Hepatocyte (in vitro differentiated cells): Measurements from ENCODE around the gene ZMYND12. TPM values are rescaled to one million over a fixed set of nuclear protein-coding genes. Genes with fewer than 3 reads are reported as not detected.

ENCODE experiments used
- DNase-seq: peaks from one replicate; pipeline ENCODE4 v3.0.0-alpha.2; 2016; ENCODE audit warnings: low spot score
- H2AFZ ChIP-seq: fragments of 200-600 bp; sonication (generic); 2 replicates; pipeline ENCODE4 v1.6.0; 2016; ENCODE audit warnings: antibody characterized with exemption, mild to moderate bottlenecking
- H3K27ac ChIP-seq: fragments of 200-600 bp; sonication (generic); 2 replicates; pipeline ENCODE4 v1.5.1; 2016; ENCODE audit warnings: mild to moderate bottlenecking
- H3K27me3 ChIP-seq: fragments of 200-600 bp; sonication (generic); 2 replicates; pipeline ENCODE4 v1.6.1; 2016
- H3K36me3 ChIP-seq: fragments of 200-600 bp; sonication (generic); replicated peaks from 2 replicates; pipeline ENCODE4 v1.5.1; 2016; ENCODE audit warnings: low read depth; ENCODE audit not compliant: insufficient read depth
- H3K4me1 ChIP-seq: fragments of 200-600 bp; sonication (generic); 2 replicates; pipeline ENCODE4 v1.5.1; 2016; ENCODE audit warnings: mild to moderate bottlenecking, moderate library complexity; ENCODE audit not compliant: insufficient read depth
- H3K4me2 ChIP-seq: fragments of 200-600 bp; sonication (generic); 2 replicates; pipeline ENCODE4 v1.6.0; 2016
- H3K4me3 ChIP-seq: fragments of 200-600 bp; sonication (generic); 2 replicates; pipeline ENCODE4 v1.5.1; 2016; ENCODE audit warnings: mild to moderate bottlenecking
- H3K79me2 ChIP-seq: fragments of 200-600 bp; sonication (generic); 2 replicates; pipeline ENCODE4 v1.6.0; 2017; ENCODE audit warnings: mild to moderate bottlenecking
- H3K9me2 ChIP-seq: fragments of 200-600 bp; sonication (generic); replicated peaks from 2 replicates; pipeline ENCODE4 v1.6.0; 2017; ENCODE audit warnings: mild to moderate bottlenecking; ENCODE audit not compliant: insufficient read depth
- H3K9me3 ChIP-seq: fragments of 200-600 bp; sonication (generic); 2 replicates; pipeline ENCODE4 v1.5.1; 2016; ENCODE audit warnings: low read depth, mild to moderate bottlenecking
- H4K20me1 ChIP-seq: fragments of 200-600 bp; sonication (generic); 2 replicates; pipeline ENCODE4 v1.6.0; 2016; ENCODE audit warnings: mild to moderate bottlenecking; ENCODE audit not compliant: insufficient read depth, poor library complexity, severe bottlenecking
- CTCF ChIP-seq: fragments of 200-600 bp; sonication (generic); IDR thresholded peaks from 2 replicates; pipeline ENCODE4 v1.5.1; 2016; ENCODE audit warnings: antibody characterized with exemption, mild to moderate bottlenecking; ENCODE audit not compliant: poor library complexity
- EZH2 ChIP-seq: fragments of 200-600 bp; sonication (generic); IDR thresholded peaks from 2 replicates; pipeline ENCODE4 v1.6.1; 2016; ENCODE audit warnings: antibody characterized with exemption, mild to moderate bottlenecking, borderline replicate concordance
- EZH2phosphoT487 ChIP-seq: fragments of 200-600 bp; sonication (generic); IDR thresholded peaks from one replicate; pipeline ENCODE4 v1.6.1; 2018; ENCODE audit warnings: antibody characterized with exemption, mild to moderate bottlenecking, low read depth, moderate library complexity; ENCODE audit not compliant: unreplicated experiment, severe bottlenecking
- WGBS: methylation state at CpG from one replicate; pipeline ENCODE4 v1.1.6; 2016; ENCODE audit warnings: low lambda C conversion rate; ENCODE audit errors: missing lambda C conversion rate; 5-methylcytosine and 5-hydroxymethylcytosine counted together
- polyA plus RNA-seq: library from polyadenylated mRNA; unstranded; fragments of >200 nt; fragmentation: Nextera tagmentation; extraction: Ambion mirVana; gene quantifications from 2 replicates; pipeline ENCODE4 v1.2.1, GENCODE V29; 2016
- total RNA-seq: library from RNA; depleted of rRNA; stranded (reverse); fragments of >200 nt; gene quantifications from 2 replicates; pipeline ENCODE4 v1.2.3, GENCODE V29; 2014

ZMYND12 gene
- total and polyA plus RNA-seq, 2 experiments from 2014 or later, result 0.57 to 0.87 TPM

DNA sequence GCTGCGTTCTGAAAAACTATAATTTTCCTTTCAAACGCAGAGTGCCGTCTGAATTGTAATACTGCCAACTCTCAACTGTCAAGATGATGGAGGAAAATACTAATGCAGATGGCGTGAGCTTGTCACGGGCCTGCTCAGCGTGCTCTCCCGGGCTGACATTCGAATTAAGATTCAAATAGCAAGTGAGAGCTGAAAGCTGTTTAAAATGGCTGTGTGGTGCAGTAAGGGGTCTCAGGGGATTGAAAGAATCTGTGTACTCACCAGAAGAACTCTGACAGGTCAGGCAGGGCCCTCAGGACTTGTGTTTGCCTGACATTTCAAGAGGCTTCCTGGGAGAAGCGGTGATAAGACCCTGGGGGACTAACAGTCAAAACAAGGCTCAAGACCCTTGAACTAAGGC lies 33.1 kb downstream of the ZMYND12 start:
- peaks cover 4% of the 10 kb centered on the region for H3K4me1 ChIP-seq
- no peaks in the 10 kb centered on the region for H3K36me3 ChIP-seq
- WGBS, result 80% methylated on average over 9 of the region's 9 CpGs
- H3K79me2 ChIP-seq, result no peaks in the 10 kb centered on the region
- no peak overlapping the region for H3K4me2 ChIP-seq
- H4K20me1 ChIP-seq, result no peaks in the 10 kb centered on the region
- H3K9me3 ChIP-seq, result no peaks in the 10 kb centered on the region
- H3K27me3 ChIP-seq, result no peaks in the 10 kb centered on the region
- H2AFZ ChIP-seq, result no peak overlapping the region
- no peak for DNase-seq
- no peaks in the 10 kb centered on the region for H3K9me2 ChIP-seq
- H3K4me3 ChIP-seq, result no peak overlapping the region
- H3K27ac ChIP-seq, result no peak overlapping the region
- no peak for TF ChIP-seq CTCF
- no peak for TF ChIP-seq EZH2phosphoT487
- no peak for TF ChIP-seq EZH2

DNA sequence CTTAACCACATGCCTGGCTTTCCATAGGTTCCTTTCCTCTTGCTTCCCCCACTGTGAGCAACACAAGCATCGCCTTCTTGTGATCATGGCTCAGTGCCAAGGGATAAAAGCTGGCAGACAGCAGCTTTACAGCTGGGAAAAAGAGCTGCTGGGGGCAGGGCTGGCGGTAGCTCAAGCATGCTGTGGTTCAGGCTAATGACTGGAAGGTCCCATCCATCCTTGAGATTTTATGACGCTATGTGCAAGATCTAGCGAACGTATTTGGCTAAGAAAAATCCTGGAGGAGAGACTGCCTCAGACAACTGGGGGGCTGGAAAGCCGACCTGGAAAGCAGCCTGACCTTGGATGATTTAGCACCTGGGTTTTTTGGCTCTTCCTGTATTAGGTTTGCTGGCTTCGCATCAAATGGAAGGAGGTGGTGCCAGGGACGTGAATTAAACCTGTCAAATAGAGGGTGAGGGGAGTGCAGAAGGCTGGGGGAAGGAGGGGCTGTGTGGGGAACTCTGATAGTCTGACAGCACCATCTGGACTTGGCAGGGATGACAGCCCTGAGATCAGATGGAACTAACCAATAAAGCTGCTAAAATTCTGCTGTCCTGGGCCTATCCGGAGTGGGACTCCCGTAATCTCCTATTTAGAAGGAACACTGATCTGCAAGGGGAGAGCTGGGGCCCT lies 34.8 kb downstream of the ZMYND12 start:
- Histone ChIP-seq H3K4me2 (peak overlapping the region; percentile 39), H4K20me1 (no peaks in the 10 kb centered on the region), H3K9me2 (no peaks in the 10 kb centered on the region), H2AFZ (no peak overlapping the region), H3K36me3 (no peaks in the 10 kb centered on the region), H3K27ac (peak overlapping the region; percentile 78), H3K79me2 (no peaks in the 10 kb centered on the region), H3K4me1 (peaks cover 4% of the 10 kb centered on the region), H3K9me3 (no peaks in the 10 kb centered on the region), H3K27me3 (no peaks in the 10 kb centered on the region), H3K4me3 (no peak overlapping the region)
- peak; percentile 82 for DNase-seq
- TF ChIP-seq CTCF (no peak), EZH2 (no peak), EZH2phosphoT487 (no peak)
- WGBS, result 52% methylated on average over 10 of the region's 10 CpGs

GRCh38 chr1:42420121-42420520 lies 35.7 kb downstream of the ZMYND12 start:
- TF ChIP-seq EZH2 (no peak), CTCF (no peak), EZH2phosphoT487 (no peak)
- Histone ChIP-seq H4K20me1 (no peaks in the 10 kb centered on the region), H2AFZ (no peak overlapping the region), H3K79me2 (no peaks in the 10 kb centered on the region), H3K36me3 (no peaks in the 10 kb centered on the region), H3K9me3 (no peaks in the 10 kb centered on the region), H3K27ac (peak overlapping the region; percentile 78), H3K27me3 (no peaks in the 10 kb centered on the region), H3K4me3 (no peak overlapping the region), H3K4me1 (peaks cover 4% of the 10 kb centered on the region), H3K4me2 (peak overlapping the region; percentile 39), H3K9me2 (no peaks in the 10 kb centered on the region)
- WGBS, result 85% methylated on average over 7 of the region's 7 CpGs
- no peak for DNase-seq
